DOHH2 (cell line): ENCODE measurements around the gene TIGD3.

Experiments
- EZH2phosphoT487 ChIP-seq: fragments of 200-600 bp; sonication (generic); IDR thresholded peaks from 2 replicates; pipeline ENCODE4 v1.6.1; 2017; ENCODE audit warnings: borderline replicate concordance, mild to moderate bottlenecking, antibody characterized with exemption, low read length, moderate library complexity, mixed read lengths
- TF ChIP-seq, protein P1 (sequence below): fragments of 200-600 bp; sonication (generic); IDR thresholded peaks from one replicate; pipeline ENCODE4 v1.5.1; 2014; ENCODE audit warnings: antibody characterized with exemption, mild to moderate bottlenecking, low read depth, low read length; ENCODE audit not compliant: poor library complexity, severe bottlenecking

- TF ChIP-seq, protein P1, sequence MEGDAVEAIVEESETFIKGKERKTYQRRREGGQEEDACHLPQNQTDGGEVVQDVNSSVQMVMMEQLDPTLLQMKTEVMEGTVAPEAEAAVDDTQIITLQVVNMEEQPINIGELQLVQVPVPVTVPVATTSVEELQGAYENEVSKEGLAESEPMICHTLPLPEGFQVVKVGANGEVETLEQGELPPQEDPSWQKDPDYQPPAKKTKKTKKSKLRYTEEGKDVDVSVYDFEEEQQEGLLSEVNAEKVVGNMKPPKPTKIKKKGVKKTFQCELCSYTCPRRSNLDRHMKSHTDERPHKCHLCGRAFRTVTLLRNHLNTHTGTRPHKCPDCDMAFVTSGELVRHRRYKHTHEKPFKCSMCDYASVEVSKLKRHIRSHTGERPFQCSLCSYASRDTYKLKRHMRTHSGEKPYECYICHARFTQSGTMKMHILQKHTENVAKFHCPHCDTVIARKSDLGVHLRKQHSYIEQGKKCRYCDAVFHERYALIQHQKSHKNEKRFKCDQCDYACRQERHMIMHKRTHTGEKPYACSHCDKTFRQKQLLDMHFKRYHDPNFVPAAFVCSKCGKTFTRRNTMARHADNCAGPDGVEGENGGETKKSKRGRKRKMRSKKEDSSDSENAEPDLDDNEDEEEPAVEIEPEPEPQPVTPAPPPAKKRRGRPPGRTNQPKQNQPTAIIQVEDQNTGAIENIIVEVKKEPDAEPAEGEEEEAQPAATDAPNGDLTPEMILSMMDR: no peak
- TF ChIP-seq EZH2phosphoT487: no peak
Measured at GRCh38 chr11:65338676-65339075, 15.9 kb upstream of the TIGD3 start.
